GM19099 (cell line): ENCODE results near the gene AQP12B.

Experiments used
- POLR2A ChIP-seq: IDR thresholded peaks from 3 replicates; pipeline ENCODE4 v1.6.1; 2011; ENCODE audit warnings: low read depth; ENCODE audit not compliant: insufficient read length; ENCODE audit errors: extremely low read depth

The AQP12B gene

DNA sequence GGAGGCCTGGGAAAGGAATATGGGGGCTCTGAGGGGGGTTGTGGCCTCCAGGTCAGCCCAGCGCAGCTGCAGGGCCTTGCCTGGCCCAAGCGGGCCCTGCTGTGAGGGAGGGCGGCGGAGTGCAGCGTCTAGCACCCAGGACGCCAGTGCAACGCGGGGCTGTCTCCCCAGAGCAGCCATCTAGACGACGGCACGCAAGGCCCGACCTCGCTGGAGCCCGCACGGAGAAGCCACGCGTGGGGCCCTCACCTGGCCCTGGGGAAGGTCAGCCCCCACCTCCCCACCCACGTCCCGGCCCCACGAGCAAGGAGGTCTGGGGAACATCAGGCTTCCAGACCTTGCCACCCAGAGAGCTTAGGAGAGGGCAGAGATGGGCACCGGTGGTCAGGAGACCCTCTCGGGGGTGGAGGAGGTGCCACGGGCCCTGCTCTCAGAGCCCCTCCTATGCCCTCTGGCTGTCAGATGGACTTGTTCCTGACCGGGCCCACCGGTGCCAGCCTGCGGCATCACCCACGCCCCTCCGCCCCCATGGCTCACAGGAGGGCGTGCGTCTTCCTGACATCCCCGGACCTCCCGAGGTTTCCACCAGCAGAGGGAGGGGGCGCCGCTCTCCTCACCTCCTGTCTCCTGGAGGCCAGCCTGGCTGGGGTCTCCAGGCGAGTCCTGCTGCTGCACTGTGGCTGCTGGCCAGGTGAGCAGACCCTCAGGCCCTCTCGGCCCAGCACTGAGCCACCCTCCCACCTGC, 40.5 kb downstream of the AQP12B start:
- TF ChIP-seq POLR2A: no peak

DNA sequence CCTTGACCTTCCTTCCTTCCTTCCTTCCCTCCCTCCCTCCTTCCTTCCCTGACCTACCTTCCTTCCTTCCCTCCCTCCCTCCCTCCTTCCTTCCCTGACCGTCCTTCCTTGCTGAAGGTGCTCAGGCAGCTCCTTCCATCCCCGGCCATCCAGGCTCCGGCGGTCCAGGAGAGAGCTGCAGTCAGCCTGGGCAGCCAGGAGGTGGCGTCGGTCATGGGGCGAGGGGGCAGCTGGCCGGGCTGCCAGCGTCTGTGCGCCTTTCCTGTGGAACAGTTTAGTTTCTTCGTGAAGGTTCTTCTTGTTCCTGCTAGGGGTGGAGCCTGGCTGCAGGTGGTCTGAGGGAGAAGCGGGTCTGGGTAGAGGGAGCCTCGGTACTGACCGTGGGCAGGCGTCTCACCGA, 41.7 kb downstream of the AQP12B start:
- no peak for TF ChIP-seq POLR2A

- TF ChIP-seq POLR2A: no peak
Observed at GRCh38 chr2:240639566-240639965, 43.1 kb downstream of the AQP12B start.

DNA sequence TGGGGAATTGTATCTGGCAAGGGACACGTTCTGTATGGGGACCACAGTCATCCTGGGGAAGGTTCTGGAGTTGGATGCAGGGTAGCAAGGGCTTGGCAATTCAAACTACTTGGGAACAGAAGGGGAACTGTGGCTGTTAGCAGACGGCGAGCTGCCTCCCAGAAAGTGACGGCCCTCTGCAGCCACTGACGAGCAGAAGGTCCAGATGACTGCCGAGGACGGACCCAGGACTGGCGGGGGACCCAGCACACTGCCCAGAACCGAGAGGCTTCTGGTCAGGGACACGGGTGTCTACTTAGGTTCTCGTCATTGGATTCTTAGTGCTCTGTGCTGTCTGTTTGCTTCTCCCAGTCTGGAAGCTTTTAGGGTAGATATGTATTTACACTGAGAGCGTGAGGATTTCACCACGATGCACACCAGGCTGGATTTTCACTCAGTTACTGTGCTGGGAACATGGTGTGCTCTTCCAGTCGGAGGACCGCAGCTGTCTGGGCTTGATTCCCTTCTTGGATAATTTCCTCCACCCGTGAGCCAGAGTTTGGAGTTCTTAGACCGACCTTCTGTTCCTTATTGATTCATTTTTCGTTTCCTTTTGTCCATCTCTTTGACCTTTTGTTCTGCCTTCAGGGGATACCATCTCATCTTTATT, 44.0 kb downstream of the AQP12B start:
- no peak for TF ChIP-seq POLR2A

- no peak for TF ChIP-seq POLR2A
Observed at GRCh38 chr2:240637901-240638345, 44.8 kb downstream of the AQP12B start.

- TF ChIP-seq POLR2A: no peak
Observed at GRCh38 chr2:240637116-240637900, 45.4 kb downstream of the AQP12B start.

- TF ChIP-seq POLR2A: no peak
Observed at GRCh38 chr2:240636563-240637115, 46.0 kb downstream of the AQP12B start.

GRCh38 chr2:240635998-240636547, 46.6 kb downstream of the AQP12B start:
- TF ChIP-seq POLR2A: no peak

- no peak for TF ChIP-seq POLR2A
Observed at GRCh38 chr2:240635121-240635997, 47.3 kb downstream of the AQP12B start.

DNA sequence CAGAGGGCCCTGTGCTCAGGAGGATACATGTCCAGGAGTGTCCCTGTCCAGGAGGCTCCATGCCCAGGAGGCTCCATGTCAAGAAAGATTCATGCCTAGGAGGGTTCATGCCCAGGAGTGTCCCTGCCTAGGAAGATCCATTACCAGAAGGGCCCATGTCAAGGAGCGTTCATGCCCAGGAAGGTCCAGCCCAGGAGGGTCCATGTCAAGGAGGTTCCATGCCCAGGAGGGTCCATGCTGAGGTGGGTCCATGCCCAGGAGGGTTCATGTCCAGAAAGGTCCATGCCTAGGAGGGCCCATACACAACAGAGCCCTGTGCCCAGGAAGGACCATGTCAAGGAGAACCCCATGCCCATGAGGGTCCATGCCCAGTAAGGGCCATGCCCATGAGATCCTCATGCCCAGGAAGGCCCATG, 50.4 kb downstream of the AQP12B start:
- no peak for TF ChIP-seq POLR2A

- TF ChIP-seq POLR2A: no peak
Observed at GRCh38 chr2:240631548-240632305, 51.0 kb downstream of the AQP12B start.

DNA sequence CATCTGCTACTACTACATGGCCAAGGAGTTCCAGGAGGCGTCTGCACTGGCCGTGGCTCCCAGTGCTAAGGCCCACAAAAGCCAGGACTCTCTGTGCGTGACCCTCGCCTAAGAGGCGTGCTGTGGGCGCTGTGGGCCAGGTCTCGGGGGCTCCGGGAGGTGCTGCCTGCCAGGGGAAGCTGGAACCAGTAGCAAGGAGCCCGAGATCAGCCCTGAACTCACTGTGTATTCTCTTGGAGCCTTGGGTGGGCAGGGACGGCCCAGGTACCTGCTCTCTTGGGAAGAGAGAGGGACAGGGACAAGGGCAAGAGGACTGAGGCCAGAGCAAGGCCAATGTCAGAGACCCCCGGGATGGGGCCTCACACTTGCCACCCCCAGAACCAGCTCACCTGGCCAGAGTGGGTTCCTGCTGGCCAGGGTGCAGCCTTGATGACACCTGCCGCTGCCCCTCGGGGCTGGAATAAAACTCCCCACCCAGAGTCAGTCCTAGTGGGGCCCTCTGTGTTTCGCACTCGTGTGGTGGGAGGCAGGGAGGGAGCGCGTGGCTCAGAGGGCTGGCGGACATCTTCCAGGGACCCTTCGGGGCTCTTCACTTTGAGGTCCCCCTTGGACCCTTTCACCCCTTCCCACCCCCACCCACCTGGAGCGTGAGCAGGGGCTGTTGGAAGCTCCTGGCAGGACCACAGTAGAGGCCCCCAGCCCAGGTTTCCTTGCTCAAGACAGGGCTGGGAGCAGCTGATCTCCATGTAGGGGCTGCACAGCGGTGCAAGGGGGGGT, 51.7 kb downstream of the AQP12B start:
- no peak for TF ChIP-seq POLR2A
